IPS DF 4.7 (cell line): ENCODE results near the gene SDR42E2.
"Not testable (repeated sequence)": the region's sequence is repeated elsewhere in the genome, so short reads cannot be mapped to it uniquely, and the experiment has no call there.

Experiments used
- DNase-seq: peaks from one replicate; pipeline ENCODE4 v3.0.0-alpha.2; 2013; ENCODE audit warnings: low spot score; ENCODE audit errors: extremely low read depth

The SDR42E2 gene

DNA sequence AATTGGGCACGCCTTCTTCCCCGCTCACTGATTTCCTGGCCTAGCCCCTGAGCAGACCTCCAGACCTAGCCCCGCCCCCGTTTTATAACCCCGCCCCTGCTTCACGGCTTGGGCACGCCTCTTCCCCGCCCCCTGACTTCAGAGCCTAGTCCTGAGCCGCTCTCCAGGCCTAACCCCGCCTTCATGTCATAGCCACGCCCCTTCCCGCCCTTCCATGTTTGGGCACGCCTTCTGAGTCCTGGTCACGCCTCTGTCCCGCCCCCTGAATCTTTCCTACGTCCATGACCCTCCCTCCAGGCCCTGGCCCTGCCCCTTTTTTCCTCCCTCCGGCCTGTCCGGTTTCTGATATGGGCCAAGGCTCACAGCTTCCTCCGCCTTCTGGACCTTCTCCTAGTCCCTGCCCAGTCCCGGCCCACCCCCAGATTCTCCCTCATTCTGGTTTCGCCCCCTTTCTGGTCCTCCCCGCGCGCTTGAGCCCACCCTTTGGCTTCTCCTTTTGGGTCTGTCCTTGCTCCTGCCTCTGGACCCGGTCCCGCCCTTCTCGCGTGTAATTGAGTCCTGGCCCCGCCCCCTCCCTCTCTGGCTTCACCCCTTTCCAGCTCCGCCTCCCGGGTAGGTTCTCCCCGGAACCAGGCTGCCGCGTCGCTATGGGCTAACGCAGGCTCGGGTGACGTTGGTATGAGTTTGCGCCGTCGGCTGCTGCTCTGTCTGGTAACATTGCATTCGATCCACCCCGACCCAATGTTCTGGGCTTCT, 28.6 kb downstream of the SDR42E2 start:
- DNase-seq = no peak

DNA sequence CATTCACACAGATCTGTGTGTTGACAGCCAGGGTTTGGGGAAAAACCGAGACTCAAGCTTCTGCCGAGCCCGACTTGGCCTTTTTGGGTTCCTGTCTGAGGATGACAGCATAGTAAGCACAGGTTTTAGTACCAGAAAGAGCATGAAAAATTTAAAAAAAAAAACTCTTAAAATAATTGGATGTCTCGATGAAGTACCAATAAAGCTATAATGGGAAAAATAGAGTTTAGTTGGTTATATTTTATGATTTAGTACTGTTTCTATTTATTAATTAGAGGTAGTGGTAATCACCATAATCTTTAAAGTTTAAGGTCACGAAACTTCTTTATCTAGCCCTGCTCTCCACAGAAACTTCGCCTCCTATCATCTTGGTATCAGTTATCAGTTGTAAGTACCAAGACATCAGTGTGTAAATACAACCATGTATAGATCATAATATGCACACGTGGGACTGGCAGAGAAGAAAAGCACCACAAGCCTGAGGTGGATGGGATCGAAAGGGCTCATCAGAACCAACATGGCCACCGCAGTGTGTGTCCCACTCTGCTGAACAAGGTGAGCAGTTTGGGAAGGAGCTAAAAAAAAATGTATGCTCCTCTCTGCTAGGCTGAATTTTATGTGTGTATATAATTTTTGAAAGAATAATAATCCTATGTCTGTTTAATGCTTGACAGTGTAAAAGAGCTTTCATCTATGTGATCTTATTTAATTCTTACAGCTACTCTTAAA, 29.4 kb downstream of the SDR42E2 start:
- no peak for DNase-seq

DNA sequence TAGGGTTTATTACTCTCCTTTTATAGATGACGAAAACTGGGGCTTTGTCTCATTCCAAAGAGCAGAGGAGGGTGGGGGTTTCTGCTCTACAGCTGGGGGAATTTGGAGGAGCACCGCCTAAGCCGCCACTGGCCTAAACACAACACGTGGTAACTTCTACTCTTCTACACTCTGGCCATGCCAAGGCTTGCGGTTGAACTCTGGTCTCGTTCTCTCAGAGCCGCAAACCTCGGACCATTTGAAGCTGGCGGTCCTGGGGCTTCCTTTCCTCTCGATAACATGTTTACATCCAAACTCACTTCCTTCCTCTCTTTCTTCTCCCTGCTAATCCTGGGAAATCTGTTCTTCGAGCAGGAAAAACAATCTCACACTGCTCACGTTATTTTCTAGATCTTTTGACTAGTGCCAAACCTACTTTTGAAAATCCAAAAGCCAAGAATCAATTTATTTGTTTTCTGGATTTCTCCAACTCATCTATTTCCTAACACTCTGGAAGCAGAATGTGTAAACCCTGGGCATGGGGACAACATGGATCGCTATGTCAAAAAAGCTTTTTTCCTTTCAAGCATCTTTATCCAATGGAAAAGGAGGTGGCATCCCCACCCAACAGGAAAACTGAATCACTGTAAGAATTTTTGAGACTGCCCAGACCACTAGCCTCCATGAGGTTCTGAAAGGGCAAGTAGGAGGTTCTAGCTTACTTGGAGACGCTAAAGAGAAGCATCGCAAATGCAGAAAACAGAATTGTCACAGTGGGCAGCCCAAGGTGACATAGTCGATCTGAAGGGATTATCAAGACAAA, 30.2 kb downstream of the SDR42E2 start:
- DNase-seq = no peak

DNA sequence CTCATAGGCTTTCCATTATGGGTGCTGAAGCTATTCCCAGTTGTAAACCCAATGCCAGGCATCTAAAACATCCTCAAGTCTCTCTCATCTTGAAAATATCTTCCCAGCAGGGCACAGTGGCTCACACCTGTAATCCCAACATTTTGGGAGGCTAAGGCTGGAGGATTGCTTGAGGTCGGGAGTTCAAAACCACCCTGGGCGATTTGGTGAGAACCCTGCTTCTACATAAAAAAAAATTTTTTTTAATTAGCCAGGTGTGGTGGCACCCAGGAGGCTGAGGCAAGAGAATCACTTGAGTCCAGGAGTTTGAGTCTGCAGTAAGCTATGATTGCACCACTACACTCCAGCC, 30.7 kb downstream of the SDR42E2 start:
- no peak for DNase-seq

DNA sequence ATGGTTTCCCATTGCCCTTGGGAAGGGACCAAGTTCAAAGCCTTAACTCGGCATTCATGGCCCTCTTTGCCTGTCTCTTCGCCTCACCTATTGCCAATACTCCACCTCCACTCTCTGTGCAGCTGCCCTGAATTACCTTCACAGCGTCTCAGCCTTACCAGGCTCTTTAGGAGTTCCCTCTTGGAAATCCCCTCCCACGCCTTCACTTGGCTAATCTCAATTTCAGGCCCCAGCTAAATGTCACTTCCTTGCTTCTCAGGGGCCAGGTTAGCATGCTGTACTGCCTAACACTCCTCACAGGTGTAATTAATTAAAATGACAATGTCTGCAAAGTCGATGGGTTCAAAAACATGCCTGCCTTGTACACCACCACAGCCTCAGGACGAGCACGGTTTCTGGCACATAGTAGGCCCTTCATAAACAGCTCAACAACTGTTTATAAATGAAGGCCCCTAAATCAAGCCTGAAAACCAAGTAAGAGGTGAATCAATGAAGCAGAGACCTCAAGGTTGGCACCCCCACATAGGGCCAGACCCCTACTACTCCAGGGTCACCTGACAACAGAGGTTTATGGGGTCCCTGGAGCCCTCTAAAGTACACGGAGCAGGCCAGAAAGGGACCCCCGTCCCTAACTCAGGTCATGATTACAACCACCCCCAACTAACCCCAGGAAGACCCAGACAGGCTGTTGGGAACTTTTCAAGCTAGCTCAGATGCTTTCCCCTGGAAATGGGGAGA, 32.6 kb downstream of the SDR42E2 start:
- DNase-seq = no peak

DNA sequence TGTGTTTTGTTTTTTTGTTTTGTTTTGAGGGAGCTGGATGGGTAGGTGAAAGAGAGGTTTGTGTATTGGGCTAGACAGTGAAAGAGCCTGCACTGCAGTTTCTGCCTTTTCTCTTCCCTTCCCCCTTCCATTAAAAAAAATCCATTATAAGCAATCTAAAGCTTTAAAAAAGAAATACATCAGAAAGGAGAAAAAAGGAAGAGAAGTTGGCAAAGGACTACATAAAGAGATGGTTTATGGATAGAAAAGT, 33.1 kb downstream of the SDR42E2 start:
- DNase-seq = no peak

DNA sequence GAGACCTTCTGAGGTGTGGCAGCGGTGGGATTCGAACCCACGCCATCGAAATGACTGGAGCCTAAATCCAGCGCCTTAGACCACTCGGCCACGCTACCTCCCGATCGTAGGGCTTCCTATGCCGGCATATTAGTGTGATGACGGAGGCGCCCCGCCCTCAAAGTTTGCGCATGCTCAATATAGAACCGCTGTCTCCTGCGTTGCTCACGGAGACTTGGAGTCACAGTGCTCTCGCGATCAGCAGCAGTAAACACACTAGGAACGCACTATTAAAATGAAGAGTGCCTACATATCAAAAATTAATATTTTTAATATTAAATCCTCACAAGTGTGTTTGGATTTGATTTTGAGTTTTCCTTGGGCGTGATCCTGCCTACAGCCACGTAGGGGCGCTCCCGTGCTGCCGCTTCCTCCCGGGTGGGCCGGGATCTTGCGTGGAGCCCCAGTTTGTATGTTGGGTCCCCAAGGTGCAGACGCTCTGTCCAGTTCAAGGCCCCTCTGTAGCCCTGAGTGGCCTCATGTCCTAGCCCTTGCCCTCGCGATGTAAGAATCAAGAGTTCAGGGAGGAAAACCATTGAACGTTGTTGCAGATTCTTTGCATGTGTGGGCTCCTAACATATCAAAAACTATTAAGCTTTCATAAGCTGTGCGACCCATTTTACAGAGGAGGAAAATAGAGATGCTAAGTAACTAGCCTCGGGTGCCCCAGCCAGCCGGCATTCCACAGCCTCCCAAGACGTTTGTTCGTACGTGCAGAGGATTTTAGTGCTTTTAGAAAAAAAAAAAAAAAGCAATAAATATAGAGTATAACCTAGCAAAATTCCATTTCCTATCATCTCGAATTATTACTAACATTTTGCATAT, 33.6 kb downstream of the SDR42E2 start:
- no peak for DNase-seq

DNA sequence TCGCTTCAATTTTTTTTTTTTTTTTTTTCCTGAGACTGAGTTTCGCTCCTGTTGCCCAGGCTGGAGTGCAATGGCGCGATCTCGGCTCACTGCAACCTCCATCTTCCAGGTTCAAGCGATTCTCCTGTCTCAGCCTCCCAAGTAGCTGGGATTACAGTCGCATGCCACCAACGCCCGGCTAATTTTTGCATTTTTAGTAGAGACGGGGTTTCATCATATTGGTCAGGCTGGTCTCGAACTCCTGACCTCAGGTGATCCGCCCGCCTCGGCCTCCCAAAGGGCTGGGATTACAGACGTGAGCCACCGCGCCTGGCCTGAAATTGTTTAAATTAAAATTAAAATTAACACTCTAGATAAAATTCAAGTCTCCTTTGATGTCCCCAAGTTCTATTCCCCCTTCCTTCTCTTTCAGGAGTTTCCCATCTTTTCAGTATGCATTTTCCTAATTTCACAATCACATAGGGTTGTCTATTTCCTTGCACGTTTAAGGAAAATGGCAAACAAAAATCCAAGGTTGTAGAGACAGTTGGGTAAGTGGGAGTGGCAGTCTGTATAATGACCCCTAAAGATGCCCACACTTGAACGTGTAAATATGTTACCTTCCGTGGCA, 34.4 kb downstream of the SDR42E2 start:
- not testable (repeated sequence) for DNase-seq

DNA sequence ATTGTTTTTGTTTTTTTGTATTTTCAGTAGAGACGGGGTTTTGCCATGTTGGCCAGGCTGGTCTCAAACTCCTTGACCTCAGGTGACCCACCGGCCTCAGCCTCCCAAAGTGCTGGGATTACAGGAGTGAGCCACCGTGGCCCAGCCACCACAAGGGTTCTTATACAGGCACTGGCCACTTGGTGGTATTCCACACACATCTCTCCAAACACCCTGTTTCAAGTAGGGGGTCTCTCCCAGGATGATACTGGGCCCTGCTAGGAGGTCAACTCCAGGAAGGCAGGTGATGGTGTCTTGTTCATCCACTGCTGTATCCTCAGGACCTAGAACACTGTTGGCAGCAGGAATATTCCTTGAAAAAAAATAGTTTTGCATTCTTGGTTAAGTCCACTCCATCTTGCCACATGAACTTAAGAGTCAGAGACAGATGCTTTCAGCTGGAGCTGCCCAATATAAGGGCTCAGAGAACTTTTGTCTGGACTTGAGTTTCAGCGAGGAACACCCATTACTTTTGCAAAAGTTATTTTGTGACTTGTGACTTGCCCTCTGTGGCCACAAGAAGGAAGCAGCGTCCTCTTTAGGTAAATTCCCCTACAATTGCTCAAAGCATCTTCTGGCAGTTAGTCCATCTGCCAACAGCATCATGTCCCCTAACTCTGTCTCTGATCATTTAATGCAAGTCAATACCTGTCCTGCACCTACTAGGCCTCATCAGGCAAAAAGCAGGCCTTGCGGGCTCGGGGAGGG, 36.4 kb downstream of the SDR42E2 start:
- no peak for DNase-seq

DNA sequence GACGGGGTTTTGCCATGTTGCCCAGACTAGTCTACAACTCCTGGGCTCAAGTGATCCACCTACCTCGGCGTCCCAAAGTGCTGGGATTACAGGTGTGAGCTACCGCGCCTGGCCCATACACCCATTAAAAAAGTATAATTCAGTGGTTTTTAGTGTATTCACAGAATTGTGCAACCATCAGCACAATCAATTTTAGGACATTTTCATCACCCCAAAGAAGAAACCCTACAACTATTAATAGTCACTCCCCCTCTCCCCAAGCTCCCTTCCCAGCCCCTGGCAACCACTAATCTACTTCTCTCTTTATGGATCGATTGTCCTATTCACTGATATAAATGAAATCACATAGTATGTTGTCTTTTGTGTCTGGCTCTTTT, 39.9 kb downstream of the SDR42E2 start:
- DNase-seq = no peak

DNA sequence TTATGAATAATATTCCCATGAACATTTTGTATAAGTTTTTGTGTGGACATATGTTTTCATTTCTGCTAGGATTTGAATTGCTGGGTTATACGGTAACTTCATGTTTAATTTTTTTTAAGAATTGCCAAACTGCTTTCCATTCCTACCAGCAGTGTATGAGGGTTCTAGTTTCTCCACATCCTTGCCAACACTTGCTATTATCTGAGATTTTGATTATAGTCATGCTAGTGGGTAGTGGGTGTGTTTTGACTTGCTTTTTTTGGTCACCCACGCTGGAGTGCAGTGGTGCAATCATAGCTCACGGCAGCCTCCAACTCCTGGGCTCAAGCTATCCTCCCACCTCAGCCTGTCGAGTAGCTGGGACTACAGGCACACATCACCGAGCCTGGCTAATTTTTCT, 40.8 kb downstream of the SDR42E2 start:
- no peak for DNase-seq

DNA sequence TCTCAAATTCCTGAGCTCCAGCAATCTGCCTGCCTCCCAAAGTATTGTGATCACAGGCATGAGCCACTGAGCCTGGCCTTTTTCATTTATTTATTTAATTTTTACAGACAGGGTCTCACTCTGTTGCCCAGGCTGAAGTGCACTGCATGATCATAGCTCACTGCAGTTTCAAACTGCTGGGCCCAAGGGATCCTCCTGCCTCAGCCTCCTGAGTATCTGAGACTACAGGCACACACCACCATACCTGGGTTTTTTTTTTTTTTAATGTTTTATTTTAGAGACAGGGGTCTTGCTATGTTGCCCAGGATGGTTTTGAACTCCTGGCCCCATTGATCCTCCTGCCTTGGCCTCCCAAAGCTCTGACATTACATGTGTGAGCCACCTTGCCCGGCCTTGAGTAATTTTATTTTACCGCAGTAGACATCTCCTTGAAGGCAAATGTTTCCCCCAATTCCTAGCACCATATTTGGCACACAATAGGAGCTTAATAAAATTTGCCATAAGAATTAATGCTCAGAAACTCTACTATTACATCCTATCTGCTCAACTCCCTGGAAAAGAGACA, 41.9 kb downstream of the SDR42E2 start:
- no peak for DNase-seq

DNA sequence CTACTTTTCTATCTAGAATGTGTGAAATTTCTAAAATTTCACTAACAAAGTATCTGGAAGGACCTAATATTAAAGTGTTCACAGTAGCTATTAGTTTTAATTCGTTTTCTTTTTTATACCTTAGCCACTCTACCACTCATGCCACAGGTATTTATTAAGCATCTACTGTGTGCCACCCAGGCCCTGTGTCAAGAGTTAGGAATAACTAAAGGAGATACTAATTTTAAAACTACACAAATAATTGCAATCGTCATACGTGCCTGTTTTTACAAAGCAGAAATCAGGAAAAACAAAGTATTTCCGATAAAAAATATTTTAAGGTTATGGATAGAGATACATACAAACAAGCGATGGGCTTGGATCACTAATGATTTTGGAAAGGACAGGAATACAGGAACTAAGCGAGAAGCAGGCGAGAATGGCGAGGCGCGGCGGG, 43.3 kb downstream of the SDR42E2 start:
- no peak for DNase-seq

DNA sequence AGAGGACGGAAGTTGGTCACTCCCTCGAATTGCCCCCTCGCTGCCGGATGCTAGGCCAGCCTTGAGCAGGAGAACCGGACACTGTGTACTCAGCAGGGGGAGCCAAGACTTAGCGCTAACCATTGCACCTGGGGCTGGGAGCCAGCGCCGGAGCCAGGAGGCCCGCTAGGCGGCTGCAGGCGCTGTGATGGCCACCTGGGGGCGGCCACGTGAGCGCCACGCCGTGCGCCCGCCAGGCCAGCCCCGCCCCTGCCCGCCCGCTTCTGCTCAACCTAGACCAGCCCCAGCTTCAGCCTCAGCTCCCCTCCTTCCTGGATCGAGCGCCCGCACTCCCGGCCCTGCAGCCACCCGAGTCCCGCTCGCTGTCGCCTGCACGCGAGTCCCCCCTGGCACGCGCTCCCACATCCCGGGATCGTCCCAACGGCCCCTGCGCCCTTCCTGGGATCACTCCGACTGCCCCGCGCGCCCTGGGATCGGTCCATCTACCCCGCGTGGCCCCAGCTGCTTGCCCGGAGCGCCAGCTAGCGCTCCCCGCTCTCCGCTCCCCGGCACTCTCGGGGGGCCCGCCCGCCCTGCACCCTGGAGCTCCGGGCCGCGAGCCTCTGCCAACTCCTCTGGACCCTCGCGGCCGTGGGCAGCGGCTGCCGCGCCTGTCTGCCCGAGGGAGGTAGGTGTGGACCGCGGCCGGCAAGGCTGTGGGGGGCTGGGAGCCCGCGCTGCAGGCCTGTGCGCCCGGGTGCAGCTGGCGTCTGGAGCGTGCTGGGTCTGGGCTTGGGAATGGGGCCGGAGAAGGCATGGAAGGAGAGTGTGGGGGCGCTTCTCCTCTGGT, 43.9 kb downstream of the SDR42E2 start, which contains the start of gene EEF2K:
TSS of gene EEF2K (plus strand) at position 266 of the 829 bp plus-strand sequence. CDS start 19,452 bp downstream, outside the sequence.
- no peak for DNase-seq

DNA sequence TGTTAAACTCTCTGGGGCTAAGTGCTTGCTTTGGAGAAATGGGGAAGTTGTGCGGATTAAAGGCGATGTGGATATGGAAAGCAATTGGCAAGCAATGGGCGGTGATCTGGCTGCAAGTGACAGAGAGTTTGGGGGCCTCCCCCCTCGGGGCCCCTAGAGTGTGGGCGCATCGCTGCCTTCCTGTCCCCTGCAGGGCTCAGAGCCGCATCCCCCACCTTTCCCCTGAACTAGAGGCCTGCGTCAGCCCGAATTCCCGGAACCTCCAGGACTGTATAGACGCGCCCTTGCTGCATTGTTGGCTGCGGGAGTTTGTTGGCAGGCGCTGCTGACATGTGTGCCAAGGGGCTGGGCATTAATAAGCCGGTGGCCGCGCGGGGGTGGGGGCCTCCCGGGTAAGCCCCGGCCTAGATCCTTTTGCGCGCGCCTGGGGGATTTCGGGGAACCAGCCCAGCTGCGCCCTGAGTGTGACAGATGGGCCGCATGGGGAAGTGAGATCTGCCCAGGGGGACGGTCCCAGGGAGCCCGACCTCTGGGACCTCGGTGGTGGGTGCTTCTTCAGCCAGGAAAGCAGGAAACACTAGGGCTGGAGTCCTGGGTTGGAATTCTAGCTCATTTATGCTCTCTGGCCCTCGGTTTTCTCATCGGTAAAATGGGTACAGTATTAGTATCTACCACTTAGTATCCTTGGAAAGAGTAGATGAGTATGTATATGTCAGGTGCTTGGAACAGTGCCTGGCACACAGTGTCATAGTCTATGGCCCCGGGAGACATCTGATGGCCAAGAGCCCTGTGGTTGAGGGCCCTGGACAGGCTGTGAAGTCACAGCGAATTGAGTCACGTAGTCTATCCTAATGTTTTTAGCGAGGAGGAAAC, 44.8 kb downstream of the SDR42E2 start:
- DNase-seq = no peak

DNA sequence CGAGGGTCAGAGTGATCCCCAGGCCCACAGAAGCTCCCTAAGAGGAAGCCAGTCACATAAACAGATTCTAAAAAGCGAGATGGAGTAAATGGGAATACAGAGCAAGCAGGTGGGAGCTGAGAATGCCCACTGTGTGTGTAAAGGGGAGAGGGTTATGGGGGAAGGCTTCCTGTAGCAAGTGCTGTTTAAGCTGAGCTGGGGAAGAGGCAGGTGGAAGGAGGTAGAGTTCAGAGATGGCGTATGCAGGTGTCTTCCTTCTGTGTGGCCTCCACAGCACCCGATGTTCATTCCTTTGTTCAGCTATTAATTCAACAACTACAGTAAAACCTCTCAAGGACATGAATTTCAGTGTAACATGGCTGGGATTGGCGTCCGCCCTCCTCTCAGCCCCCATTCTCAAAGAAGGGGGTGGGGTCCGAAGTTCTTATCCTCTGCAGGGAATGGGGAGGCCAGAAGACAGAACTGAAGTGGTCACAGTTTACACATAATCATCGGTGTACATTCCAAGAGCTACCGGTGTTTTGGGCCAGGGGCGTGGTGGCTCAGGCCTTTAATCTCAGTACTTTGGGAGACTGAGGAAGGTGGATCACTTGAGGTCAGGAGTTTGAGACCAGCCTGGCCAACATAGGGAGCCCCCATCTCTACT, 45.5 kb downstream of the SDR42E2 start:
- no peak for DNase-seq

DNA sequence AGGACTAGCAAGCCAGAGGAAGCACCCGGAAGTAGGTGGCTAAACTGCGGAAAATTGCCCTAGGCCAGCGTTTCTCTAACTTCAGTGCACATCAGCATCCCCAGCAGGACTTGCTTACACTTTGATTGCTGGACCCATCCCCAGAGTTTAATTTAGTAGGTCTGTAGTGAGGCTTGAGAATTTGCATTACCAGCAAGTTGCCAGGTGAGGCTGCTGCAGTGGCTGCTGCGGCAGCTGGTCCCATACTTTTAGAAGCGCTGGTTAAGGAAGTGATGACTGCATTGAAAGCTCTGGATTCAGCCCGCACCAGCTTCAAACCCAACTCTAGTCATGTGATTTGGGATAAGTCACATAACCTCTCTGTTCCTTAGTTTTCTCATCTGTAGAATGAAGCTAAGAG, 48.0 kb downstream of the SDR42E2 start:
- DNase-seq = no peak
